Measurements from ENCODE around the gene NCBP1.

GRCh38 chr9:97615439-97616072 lies 18.1 kb upstream of the NCBP1 start:
- peak; percentile 70 for TF ChIP-seq CTCF (IDR thresholded peaks at IDR 0.05; ENCODE audit: insufficient read depth, low read length)
- TF ChIP-seq REST (IDR thresholded peaks at IDR 0.05; ENCODE audit: insufficient replicate concordance, low read depth), result no peak
- no peak for TF ChIP-seq SPI1 (IDR thresholded peaks at IDR 0.05; ENCODE audit: borderline replicate concordance, low read depth)
- no peak for TF ChIP-seq GABPA (IDR thresholded peaks at IDR 0.05; ENCODE audit: low read depth)
